ENCODE results near the gene FAM83F.

Gene FAM83F

DNA sequence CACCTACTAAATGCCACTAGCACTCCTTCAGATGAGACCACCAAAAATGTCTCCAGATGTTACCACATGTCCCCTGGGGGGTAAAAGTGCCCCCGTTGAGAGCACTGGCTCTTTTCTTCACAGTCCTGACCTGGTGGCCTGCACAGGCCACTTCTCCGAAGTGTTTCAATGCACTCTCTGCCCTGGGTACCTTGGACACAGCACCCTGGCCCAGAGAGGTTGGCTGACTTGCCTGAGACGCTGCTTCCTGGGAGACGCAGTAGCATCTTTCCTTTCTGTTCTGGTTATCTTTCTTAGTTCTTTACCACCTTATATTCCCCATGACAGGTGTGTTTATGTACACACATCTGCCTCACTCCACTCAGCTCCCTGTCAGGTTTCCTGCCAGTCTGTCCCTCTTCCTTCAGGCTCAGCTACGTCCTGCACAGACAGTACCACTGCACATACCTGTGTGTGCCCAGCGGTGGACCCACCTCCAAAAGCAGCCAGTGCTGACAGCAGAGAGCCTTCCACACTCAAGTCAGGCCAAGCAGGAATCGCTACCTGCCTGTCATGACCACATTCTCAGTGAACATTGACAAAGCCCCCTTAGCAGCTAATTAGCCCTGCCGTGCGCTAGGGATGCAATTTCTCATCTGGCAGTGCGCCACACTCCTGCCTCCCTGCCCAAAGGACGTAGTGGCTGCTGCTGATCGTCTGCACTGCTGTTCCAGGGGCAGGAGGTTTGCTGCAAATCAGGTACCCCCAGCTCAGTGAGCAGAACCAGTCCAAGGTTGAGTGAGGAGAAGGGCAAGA is 39.0 kb downstream of the FAM83F start:
- no peak for DNase-seq

DNA sequence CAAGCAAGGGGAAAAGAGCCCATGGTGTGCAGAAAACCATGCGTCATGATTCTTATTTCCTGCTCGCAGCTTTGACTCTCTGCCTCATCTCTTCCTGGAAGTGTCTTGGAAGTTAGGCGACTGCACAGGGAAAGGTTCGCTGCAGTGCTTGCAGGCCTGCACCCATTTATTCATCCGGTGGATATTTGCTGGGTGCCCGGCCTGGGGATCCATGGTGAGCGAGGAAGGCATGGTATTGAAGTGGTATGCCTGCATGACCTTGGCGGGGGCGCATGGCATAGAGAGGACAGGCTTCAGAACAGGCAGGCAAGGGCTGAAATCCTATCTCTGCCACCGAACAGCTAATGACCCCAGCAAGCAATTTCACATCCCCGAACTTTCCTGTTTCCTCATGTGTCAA is 40.6 kb downstream of the FAM83F start:
- DNase-seq = no peak

DNA sequence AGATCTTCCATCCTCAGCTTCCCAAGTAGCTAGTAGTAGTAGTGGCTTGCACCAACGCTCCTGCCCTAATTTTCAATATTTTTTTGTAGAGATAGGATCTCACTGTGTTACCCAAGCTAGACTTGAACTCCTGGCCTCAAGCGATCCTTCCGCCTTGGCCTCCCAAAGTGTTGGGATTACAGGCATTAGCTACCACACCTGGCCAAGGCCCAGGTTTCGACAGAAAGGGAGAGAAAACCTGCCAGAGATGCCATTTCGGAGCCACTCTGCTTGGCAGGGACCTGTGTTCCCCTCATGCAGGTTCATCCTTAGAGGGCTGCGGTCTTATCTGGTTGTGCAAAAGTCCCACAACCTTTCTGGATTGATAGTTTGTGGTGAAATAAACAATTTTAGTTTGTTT is 41.4 kb downstream of the FAM83F start:
- no peak for DNase-seq

DNA sequence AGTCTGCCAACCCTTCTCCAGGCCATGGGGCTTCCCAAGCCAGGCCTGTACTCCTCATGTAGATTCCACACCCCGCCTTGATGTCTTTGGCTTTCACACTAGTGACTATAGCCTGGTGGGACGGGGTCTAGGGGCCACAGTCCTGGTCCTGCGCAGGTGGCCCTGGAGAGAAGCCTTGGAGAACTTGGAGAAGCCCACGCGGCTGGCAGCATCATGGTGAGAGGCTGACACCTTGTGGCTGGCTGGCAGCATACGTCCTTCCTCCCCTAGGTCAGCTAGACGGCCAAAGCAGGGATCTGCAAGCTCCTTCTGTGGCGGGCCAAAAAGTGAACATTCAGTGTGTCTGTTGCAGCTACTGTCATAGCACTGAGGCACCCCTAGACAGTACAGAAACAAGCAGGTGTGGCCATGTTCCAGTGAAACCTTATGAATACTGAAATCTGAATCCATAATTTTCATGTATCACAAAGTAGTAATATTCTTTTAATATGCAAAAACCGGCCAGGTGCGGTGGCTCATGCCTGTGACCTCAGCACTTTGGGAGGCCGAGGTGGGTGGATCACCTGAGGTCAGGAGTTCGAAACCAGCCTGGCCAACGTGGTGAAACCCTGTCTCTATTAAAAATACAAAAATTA is 42.0 kb downstream of the FAM83F start:
- peak in 33 of 56 donors; percentile 16 to 64 (median 34) for DNase-seq

DNA sequence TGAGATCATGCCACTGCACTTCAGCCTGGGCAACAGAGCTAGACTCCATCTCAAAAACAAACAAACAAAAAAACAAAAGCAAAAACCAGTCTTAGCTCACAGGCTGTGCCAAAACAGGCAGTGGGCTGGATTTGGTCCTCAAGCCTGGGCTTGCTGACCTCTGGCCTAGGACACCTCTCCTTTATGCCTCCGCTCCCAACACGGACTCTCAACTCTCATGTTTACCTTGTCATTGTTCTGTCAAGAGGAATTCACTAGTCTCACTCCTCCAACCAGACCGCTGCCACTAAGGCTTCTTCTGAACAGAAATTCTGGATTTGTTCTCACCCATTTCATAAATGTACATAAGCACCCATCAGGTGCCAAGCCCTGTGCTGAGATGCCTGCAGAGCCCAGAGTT is 42.6 kb downstream of the FAM83F start:
- DNase-seq = no peak

DNA sequence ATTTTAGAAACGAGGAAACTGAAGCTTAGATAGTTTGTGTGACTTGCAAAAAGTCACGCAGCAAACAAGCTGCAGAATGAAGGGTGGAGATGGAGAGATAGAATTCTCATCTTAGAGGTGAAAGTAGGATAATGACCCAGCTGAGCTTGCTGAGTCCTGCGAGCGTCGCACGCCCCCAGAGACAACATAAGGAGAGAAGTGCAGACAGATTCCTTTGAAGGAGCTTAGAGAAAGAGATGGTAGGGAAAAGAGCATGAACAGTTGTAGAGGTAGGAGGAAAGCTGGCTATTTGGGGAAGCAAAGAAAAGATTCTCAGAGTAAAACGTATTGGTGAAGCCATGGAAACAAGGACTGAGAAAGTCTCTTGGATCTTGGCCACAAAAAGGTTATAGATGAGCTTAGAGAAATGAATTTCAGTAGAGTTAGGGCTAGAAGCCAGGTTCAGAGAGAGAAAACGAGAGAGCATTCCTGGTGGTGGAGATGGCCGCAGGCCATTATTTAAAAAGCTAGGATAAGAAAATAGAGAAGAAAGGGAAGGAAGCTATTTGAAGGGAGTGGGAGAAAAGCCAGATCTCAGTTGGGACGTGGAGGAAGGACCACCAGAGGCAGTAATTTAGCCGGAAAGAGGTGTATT is 44.8 kb downstream of the FAM83F start:
- no peak for DNase-seq

DNA sequence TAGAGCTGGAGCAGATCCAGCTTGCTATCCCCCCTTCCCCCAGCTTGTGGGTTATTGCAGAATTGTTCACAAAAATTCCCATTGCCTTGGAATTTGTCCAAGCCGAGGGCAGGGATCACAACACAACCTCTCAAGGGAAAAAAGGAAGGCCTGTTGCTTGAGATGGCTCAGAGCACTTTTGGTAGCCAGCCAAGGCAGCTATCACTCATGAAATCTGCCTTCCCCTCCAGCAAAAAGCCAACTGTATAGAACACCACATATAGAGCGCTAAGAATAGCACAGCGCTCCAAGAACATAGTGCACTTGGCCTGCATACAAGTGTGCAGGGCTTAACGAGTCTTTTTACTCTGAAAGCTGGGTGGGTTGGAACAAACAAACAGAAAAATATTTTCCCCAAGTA is 46.2 kb downstream of the FAM83F start:
- DNase-seq = peak in 12 of 56 donors; percentile 9 to 60 (median 36)

DNA sequence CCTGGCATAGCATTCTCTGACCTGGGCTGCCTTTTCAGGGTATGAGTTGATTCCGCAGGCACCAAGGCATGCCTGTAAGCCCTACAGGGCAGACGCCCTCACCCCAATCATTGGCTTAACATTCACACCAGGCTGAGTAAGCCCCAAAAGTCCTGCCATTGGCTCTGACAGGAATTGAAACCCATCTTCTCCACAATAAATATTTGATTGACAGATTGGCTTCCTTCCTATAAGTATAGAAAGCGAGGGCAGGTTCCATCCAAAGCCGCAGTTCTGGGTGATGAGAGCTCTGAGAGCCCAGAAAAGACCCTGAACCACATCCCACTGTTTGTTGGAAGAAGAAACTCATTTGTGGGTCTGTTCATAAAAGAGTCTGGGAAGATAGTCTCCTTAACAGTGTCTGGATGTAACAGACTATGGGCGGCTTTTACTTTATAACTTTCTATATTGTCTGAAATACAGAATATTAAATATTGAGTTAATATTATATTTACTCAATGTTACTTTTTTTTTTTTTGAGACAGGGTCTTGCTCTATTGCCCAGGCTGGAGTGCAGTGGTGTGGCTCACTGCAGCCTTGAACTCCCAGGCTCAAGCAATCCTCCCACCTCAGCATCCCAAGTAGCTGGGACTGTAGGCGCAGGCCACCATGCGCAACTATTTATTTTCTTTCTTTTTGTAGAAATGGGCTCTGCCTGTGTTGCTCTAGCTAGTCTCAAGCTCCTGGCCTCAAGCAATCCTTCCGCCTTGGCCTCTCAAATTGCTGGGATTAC is 46.8 kb downstream of the FAM83F start:
- no peak for DNase-seq

DNA sequence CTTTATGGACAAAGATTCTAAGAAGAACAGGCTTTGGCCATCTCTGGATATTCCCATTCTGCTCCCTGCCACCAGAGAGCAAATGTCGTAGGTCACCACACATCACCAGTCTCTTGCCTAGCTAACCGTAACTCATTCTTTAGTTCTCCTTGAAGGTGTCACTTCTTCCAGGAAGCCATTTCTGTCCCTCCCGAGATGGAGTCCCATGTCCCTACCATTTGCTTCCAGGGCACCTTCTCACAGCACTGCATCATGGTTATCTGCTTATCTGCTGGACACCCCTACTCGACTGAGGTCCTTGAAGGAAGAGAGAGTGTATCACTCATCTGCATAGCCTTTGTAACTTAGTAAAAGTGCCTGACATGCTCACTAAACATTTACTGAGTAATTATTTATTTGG is 47.6 kb downstream of the FAM83F start:
- DNase-seq = no peak

DNA sequence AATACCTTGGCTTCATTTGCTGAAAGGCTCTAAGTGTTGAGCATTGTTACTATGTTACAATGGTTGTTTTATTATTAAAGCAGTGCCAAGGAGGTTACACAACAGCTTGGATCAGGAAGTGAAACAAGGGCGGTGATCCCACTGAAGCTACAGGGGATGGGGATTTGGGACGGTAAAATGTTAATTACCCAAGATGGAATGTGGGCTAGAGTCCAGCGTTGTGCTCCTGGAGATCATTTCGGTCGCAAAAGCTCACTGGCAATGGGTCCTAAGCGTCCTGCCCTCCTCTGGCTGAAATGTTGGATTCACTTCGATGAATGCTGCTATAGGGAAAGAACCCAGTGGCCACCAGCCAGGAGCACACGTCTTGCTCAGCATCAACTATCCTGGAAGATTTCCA is 48.3 kb downstream of the FAM83F start:
- peak in 2 of 56 donors; percentile 19 to 31 for DNase-seq

DNA sequence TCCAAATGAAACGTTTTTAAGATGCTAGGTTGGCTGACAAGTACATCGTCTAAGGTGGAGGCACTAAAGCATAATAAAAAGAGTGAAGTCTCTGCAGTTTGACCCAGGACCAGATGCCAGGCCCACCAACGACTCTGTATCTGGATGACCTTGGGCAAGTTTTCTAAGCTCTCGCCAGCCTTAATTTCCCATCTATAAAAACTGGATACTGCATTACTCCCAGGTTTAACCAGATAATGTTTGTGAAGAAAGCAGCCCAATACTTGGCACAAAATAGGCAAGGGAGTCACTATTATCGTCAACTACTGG is 49.0 kb downstream of the FAM83F start:
- no peak for DNase-seq

DNA sequence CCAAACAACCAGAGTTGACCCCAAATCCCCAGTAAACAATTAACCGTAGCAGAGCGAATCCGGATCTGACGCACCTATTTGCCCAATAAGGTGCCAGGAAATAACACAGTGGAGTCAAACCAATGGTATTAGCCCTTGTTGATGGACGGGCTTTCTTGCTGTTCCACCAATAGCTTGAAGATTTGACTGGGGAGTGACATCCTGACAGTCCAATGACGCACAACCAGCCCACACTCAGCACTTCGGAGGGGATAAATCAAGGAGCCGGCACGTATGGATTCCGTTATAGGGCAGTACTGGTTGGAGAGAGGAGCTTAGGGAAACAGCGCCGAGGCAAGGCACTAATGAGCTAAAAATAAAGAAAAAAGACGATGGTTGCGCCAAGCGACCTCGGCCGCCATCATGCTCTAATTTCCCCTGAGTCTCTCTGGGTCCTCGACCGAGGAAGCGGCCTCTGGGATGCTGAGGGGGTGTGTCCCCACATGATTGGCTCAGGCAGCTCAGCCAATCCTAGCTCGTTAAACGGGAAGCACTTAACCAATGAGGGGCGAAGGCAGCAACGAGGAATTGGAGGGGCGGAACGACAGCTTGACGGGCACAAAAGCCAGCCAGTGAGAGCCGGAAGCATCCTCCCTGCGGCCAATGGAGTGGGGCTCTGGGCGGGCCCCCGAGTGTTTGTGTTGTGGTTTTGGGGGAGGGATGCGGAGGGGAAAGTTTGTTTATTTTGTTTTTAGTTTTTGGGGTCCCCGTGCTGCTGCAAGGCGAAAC is 49.5 kb downstream of the FAM83F start:
- DNase-seq = peak; percentile 92 to 99 (median 97)

DNA sequence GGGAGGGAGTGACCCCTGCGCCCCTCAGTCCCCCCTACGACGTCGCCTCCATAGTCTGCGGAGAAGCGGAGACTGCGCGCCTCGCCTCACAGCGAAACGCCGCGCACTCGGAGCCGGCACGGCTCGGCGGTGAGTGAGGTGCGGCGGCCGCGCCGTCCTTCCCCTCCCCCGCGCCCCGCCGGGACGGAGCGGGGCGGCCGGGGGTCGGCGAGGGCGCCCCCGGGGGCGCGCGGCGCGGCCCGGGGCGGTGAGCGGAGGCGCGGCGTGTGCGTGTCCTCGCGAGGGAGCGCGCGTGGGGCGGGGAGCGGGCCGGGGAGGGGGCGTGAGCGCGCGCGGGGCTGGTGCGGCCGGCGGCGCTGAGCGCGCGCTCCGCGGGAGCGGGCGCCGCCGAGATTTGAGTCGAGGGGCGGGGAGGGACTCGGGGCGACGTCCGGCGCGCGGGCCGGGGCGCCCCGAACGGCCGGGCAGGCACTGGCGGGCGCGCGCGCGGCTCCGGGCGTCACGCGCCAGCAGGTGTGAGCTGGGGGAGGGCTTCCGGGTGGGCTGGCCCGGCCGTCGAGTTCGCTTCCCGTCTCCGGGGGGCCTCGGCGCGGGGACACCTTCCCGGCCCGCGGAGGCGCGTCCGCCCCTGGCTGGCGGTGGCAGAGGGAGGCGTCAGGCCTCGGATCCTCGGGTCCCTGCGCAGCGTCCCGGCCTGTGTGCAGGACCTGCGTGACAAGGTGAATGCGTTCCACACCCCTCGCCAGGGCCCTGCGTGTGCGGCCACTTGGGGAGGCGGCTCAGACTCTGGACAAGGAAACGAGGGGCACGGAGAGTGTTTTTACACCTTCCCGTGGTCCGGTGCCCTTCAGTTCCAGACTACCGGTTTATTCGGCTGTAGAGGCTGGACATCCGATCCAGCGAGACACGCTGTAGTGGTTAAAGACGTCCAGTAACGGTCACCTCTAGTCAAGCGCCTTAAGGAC is 50.4 kb downstream of the FAM83F start:
- peak in 19 of 56 donors; percentile 22 to 69 (median 46) for DNase-seq

DNA sequence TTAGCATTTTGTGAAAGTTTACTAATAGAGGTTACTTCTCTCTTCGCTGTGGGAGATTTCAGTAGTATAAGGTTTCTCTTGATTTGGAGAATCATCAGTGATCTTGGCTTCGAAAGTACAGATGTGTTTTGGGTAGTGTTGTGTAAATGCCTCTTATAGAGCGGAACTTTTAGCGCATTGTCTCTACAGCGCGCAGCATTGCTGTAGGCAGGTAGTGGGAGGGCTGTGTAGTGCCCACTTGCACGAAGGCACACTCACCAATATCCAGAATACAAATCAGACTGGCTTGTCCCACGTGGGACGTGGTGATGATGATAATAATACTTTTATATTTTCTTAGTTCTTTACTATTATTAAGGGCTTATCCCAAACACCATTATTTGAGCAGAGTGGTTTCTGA is 51.4 kb downstream of the FAM83F start:
- DNase-seq = no peak

DNA sequence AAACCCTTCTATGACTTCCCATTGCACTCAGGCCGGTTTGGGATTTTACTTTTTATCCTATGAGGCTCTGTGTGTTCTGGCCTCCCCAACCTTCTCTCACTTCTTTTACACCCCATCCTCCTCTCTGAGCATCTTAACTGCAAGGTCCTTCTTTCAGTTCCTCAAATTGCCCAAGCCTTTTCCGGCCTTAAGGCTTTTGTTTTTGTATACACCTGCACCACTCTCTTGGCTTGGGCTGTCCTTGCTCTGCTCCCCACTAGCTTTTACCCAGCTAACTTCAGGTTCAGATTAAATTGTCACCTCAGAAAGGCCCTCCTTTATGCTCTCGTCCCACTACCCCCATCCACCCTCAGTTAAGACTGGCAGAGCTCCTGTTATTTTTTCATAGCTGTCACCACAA is 55.5 kb downstream of the FAM83F start:
- DNase-seq = no peak

DNA sequence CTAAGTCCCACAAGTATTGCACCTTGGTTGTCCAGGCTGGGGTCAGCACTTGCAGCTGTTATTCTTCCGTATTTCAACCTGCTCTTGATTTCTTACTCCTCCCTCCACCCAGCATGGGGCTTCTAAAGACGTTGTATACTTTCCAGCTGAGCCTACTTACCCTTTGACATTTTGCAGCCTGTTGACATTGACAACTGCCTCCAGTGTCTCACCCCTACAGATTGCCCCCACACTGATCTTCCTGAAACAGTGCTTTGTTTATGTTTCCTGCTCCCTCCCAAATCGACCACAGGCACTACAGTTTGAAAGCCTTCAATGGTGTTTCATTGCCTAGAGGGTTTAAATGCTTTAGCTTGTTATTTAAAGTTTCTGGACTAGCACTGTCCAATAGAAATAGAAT is 56.6 kb downstream of the FAM83F start:
- no peak for DNase-seq

DNA sequence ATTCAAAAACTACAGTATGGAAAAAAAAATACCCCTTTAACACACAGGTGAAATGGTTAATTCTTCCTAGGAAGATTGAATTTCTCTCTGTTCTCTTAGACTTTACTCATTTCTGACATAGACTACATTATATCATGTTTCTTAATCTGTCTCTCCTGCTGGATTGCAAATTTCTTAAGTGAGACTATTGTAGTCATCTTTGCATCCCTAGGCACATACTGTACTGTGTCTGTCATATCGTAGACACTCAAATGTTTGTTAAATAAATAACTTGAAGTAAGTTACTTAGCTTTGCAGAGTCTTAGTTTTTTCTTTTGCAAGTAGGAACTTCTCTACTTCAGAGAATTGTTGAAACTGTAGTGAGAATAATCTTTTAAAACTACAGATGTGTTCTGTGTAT is 58.7 kb downstream of the FAM83F start:
- DNase-seq = no peak

DNA sequence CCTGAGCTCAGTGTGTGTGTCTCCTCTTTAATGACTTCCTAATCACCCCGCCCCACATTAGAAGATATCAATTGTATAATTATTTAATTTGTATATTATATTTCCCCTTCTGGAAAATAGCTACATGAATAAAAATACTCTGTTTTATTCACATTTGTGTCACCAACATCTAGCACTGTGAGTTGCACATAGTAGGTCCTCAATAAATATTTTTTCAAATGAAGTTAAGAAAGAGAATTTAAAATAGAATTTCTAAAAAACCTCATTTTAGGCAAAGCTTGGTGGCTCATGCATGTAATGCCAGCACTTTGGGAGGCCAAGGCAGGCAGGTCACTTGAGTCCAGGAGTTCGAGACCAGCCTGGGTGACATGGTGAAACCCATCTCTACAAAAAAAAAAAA is 59.7 kb downstream of the FAM83F start:
- no peak for DNase-seq

DNA sequence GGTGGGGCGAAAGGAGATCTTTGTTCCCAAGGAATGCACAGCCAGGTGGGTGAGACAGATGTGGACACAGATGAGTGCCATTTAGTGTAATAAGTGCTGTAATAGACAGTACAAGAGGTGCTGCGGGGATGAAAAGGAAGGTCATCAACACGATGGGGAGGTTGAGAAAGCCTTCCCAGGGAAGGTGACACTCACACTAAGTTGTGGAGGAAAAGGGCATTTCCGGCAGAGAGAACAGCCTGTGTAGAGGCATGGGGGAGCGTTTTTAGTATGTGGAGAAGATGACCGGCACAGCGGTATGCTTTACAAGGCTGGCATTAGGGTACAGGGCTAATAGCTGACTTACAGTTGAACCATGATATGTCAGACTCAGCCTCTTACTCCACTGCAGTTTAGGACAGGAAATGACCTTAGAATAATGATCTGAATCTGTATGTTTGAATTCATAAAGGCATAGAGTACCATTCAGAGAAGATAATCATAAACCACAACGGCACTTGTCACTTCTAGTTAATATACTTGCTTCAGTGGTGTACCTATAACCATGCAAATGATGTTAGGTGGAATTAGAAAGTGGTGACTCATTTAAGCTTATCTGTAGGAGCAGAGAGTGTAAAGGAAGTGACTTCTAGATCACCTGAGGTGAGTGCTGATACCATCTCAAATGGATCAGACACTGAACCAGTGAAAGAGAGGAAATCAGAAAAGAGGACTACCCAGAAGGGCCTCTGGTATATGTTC is 60.6 kb downstream of the FAM83F start:
- DNase-seq = no peak

All from amygdala (tissue), 56 donors.